HUES48 (cell line): ENCODE results near the gene HS2ST1.
"Not testable (repeated sequence)": the region's sequence is repeated elsewhere in the genome, so short reads cannot be mapped to it uniquely, and the experiment has no call there.

Experiments
- H3K27ac ChIP-seq: one replicate; pipeline ENCODE4 v1.7.0; 2013; ENCODE audit warnings: low read depth, low read length, inconsistent platforms
- H3K27me3 ChIP-seq: 2 replicates; pipeline ENCODE4 v1.6.1; 2013; ENCODE audit warnings: mild to moderate bottlenecking, low read length; ENCODE audit not compliant: control insufficient read depth, insufficient read depth
- H3K36me3 ChIP-seq: 2 replicates; pipeline ENCODE4 v1.6.1; 2013; ENCODE audit warnings: low read length; ENCODE audit not compliant: control insufficient read depth, insufficient read depth
- H3K4me1 ChIP-seq: 2 replicates; pipeline ENCODE4 v1.6.1; 2013; ENCODE audit warnings: mild to moderate bottlenecking, low read length; ENCODE audit not compliant: control insufficient read depth, insufficient read depth
- H3K4me3 ChIP-seq: 2 replicates; pipeline ENCODE4 v1.5.1; 2013; ENCODE audit warnings: mild to moderate bottlenecking, low read depth, low read length
- H3K9ac ChIP-seq: 2 replicates; pipeline ENCODE4 v1.6.1; 2013; ENCODE audit warnings: mild to moderate bottlenecking, low read depth, low read length, moderate library complexity
- H3K9me3 ChIP-seq: 2 replicates; pipeline ENCODE4 v1.6.1; 2013; ENCODE audit warnings: low read length; ENCODE audit not compliant: control insufficient read depth, insufficient read depth

The HS2ST1 gene

GRCh38 chr1:86914601-86914997, at the start of gene HS2ST1:
Gene HS2ST1 (plus strand): TSS chr1:86914635.
- H3K4me3 ChIP-seq, result peak within 1 kb of the TSS; percentile 97
- peak within 1 kb of the TSS; percentile 97 for H3K27ac ChIP-seq
- H3K9ac ChIP-seq, result peak within 1 kb of the TSS; percentile 90
- no peaks in the 10 kb centered on the region for H3K27me3 ChIP-seq
- H3K36me3 ChIP-seq, result peaks cover 11% of the 10 kb centered on the region; the same call in 1 of the 2 replicates
- no peaks in the 10 kb centered on the region for H3K9me3 ChIP-seq
- H3K4me1 ChIP-seq, result peaks cover 13% of the 10 kb centered on the region; the same call in 1 of the 2 replicates

DNA sequence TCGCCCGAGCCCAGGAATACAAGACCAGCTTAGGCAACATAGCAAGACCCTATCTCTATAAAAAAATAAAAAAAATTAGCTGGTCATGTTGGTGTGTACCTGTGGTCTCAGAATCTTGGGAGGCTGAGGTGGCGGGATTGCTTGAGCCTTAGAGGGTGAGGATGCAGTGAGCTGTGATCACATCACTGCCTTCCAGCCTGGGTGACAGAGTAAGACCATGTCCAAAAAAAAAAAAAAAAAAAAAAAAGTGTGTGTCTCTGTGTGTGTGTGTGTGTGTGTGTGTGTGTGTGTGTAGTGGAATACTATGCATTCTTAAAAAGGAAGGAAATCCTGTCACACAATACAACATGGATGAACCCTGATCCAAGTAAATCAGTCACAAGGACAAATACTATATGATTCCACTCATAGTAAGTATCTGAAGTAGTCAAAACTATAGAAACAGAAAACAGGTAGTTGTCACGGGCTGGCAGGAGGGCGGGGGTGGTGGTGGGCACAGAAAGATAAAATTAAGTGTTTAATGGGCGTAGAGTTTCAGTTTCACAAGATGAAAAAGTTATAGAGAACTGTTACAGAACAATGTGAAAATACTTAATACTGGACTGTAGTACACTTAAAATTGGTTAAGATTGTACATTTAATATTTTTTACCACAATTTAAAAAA, 48.3 kb upstream of the HS2ST1 start:
- peaks cover 11% of the 10 kb centered on the region for H3K4me1 ChIP-seq
- H3K9me3 ChIP-seq, result no peaks in the 10 kb centered on the region
- no peaks in the 10 kb centered on the region for H3K27me3 ChIP-seq
- H3K9ac ChIP-seq, result no peak overlapping the region
- peaks cover 10% of the 10 kb centered on the region for H3K36me3 ChIP-seq
- no peak overlapping the region for H3K27ac ChIP-seq
- H3K4me3 ChIP-seq, result no peak overlapping the region

GRCh38 chr1:86866665-86867064, 47.8 kb upstream of the HS2ST1 start:
- no peak overlapping the region for H3K4me3 ChIP-seq
- H3K27ac ChIP-seq, result no peak overlapping the region
- no peaks in the 10 kb centered on the region for H3K27me3 ChIP-seq
- H3K4me1 ChIP-seq, result peaks cover 11% of the 10 kb centered on the region
- H3K36me3 ChIP-seq, result peaks cover 10% of the 10 kb centered on the region
- no peak overlapping the region for H3K9ac ChIP-seq
- H3K9me3 ChIP-seq, result no peaks in the 10 kb centered on the region

GRCh38 chr1:86867278-86867677, 47.2 kb upstream of the HS2ST1 start:
- H3K36me3 ChIP-seq, result peaks cover 10% of the 10 kb centered on the region
- H3K27me3 ChIP-seq, H3K4me3 ChIP-seq, H3K9ac ChIP-seq, H3K9me3 ChIP-seq, H3K27ac ChIP-seq: not testable (repeated sequence)
- peaks cover 11% of the 10 kb centered on the region for H3K4me1 ChIP-seq

DNA sequence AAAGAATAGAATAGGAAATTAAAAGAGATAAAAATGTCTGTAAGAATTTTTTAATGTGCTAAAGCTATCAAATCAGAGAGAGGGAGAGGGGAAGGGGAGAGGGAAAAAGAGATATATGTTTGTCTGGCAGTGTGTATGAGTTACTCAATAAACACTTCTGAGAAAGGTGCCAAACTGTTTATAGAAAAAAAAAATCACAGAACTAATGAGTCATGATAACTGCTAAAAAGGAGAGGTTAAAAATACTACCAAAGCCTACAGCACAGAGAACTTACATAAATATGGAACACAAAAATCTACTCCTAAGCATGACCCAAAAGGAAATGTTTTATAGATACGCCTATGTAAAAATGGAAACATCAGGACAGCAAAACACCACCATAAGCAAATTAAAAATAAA, 46.0 kb upstream of the HS2ST1 start:
- peaks cover 11% of the 10 kb centered on the region for H3K4me1 ChIP-seq
- H3K4me3 ChIP-seq, result no peak overlapping the region
- no peak overlapping the region for H3K9ac ChIP-seq
- no peaks in the 10 kb centered on the region for H3K9me3 ChIP-seq
- H3K36me3 ChIP-seq, result peaks cover 3% of the 10 kb centered on the region
- no peaks in the 10 kb centered on the region for H3K27me3 ChIP-seq
- no peak overlapping the region for H3K27ac ChIP-seq

- Histone ChIP-seq H3K9ac (no peak overlapping the region), H3K27me3 (no peaks in the 10 kb centered on the region), H3K4me1 (peaks cover 11% of the 10 kb centered on the region), H3K27ac (no peak overlapping the region), H3K4me3 (no peak overlapping the region), H3K9me3 (no peaks in the 10 kb centered on the region), H3K36me3 (peaks cover 3% of the 10 kb centered on the region; the same call in 1 of the 2 replicates)
Observed at GRCh38 chr1:86871001-86871400, 43.4 kb upstream of the HS2ST1 start.

GRCh38 chr1:86872086-86872485, 42.3 kb upstream of the HS2ST1 start:
- Histone ChIP-seq H3K4me3 (no peak overlapping the region), H3K27me3 (no peaks in the 10 kb centered on the region), H3K9ac (no peak overlapping the region), H3K36me3 (peaks cover 10% of the 10 kb centered on the region), H3K27ac (no peak overlapping the region), H3K4me1 (peaks cover 11% of the 10 kb centered on the region), H3K9me3 (no peaks in the 10 kb centered on the region)

DNA sequence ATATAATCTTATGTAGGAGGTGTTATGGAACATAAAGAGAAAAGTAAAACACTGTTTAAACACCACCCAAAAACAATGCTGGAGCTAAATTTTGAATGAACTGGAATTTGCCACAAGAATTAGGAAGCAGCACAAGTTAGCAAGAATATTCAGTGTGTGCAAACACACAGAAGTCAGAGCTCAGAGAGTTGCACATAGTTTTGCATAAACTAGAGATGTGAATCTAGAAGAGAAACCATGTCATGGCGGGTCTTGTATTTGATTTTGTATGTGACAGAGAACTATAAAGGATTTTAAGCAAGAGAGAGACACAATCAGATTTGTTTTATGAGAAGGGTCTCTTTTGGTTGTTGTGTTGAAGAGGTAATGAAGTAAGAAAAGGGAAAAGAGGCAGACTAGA, 38.7 kb upstream of the HS2ST1 start:
- Histone ChIP-seq H3K4me3 (no peak overlapping the region), H3K27me3 (no peaks in the 10 kb centered on the region), H3K9me3 (no peaks in the 10 kb centered on the region)

DNA sequence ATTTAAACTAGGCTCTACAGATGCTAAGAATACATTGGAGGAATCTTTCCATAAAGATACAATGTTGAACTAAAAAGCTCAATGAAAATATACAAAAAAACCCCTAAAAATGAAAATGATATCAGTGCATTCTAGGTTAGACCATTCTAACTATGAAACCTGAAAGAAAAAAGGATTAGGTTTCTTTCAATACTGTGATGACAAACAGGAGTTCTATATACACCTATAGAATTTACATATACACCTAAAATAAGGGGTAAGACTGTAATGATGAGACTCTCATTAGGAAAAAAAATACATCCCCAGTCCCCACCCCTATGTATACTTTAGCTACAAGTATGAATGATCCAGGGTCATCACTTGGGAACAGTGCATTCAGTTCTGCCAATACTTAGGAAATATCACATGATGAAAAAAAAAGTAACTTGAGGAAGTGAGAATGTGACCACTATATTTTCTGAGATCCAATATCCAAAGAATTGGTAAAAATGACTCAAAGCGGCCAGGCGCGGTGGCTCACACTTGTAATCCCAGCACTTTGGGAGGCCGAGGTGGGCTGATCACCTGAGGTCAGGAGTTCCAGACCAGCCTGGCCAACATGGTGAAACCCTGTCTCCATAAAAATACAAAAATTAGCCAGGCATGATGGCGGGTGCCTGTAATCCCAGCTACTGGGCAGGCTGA, 26.8 kb upstream of the HS2ST1 start:
- no peaks in the 10 kb centered on the region for H3K9me3 ChIP-seq
- no peak overlapping the region for H3K9ac ChIP-seq
- no peaks in the 10 kb centered on the region for H3K4me1 ChIP-seq
- H3K36me3 ChIP-seq, result peaks cover 12% of the 10 kb centered on the region
- H3K4me3 ChIP-seq, result no peak overlapping the region
- H3K27me3 ChIP-seq, result no peaks in the 10 kb centered on the region
- no peak overlapping the region for H3K27ac ChIP-seq

More for the DNA sequence above, 38.7 kb upstream of the HS2ST1 start:
- Histone ChIP-seq H3K4me1 (peaks cover 4% of the 10 kb centered on the region; the same call in 1 of the 2 replicates), H3K27ac (no peak overlapping the region), H3K36me3 (peaks cover 26% of the 10 kb centered on the region), H3K9ac (no peak overlapping the region)

GRCh38 chr1:86888327-86888726, 26.1 kb upstream of the HS2ST1 start:
- Histone ChIP-seq H3K27me3 (no peaks in the 10 kb centered on the region), H3K9me3 (no peaks in the 10 kb centered on the region), H3K36me3 (peaks cover 10% of the 10 kb centered on the region), H3K4me1 (no peaks in the 10 kb centered on the region), H3K4me3 (no peak overlapping the region), H3K27ac (no peak overlapping the region), H3K9ac (no peak overlapping the region)

DNA sequence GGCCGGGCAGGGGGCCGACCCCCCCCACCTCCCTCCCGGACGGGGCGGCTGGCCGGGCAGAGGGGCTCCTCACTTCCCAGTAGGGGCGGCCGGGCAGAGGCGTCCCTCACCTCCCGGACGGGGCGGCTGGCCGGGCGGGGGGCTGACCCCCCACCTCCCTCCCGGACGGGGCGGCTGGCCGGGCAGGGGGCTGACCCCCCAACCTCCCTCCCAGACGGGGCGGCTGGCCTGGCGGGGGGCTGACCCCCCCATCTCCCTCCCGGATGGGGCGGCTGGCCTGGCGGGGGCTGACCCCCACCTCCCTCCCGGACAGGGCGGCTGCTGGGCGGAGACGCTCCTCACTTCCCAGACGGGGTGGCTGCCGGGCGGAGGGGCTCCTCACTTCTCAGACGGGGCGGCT, 15.0 kb upstream of the HS2ST1 start:
- not testable (repeated sequence) for H3K27ac ChIP-seq, H3K9ac ChIP-seq, H3K4me1 ChIP-seq, H3K27me3 ChIP-seq, H3K4me3 ChIP-seq
- peaks cover 11% of the 10 kb centered on the region for H3K9me3 ChIP-seq
- H3K36me3 ChIP-seq, result peaks cover 54% of the 10 kb centered on the region
